ENCODE measurements around the gene THRA. TPM values are rescaled to one million over a fixed set of nuclear protein-coding genes. Genes with fewer than 3 reads are reported as not detected.

THRA gene
- total and polyA plus RNA-seq, 9 of the 15 experiments (the other 6 are each of a cell fraction or from before 2014, with no cell fraction given), result 0.34 to 23.4 (median 12.7) TPM

- no peak for TF ChIP-seq ZNF512 (tag; IDR thresholded peaks at IDR 0.05)
- no peak for TF ChIP-seq NFXL1 (CRISPR knock-in tag; IDR thresholded peaks at IDR 0.05)
- no peak for TF ChIP-seq RBM39 (optimal IDR thresholded peaks at IDR 0.05; ENCODE audit: low read depth, low read length)
- TF ChIP-seq PRDM10 (IDR thresholded peaks at IDR 0.05; ENCODE audit: partially characterized antibody), result peak; percentile 54
- TF ChIP-seq ARID4B (CRISPR knock-in tag; IDR thresholded peaks at IDR 0.05), result peak; percentile 21
- TF ChIP-seq NFRKB (IDR thresholded peaks at IDR 0.05; ENCODE audit: low read depth), result no peak
- TF ChIP-seq IRF2 (CRISPR knock-in tag; IDR thresholded peaks at IDR 0.05), result no peak
- TF ChIP-seq BRD9 (IDR thresholded peaks at IDR 0.05; ENCODE audit: low read depth, partially characterized antibody), result peak; percentile 67
- no peak for TF ChIP-seq ZBTB8A (IDR thresholded peaks at IDR 0.05; ENCODE audit: partially characterized antibody)
- TF ChIP-seq NR4A1 (CRISPR knock-in tag; IDR thresholded peaks at IDR 0.05), result no peak
- TF ChIP-seq NR4A1 (tag; IDR thresholded peaks at IDR 0.05), result no peak
- no peak for TF ChIP-seq RBM25 (IDR thresholded peaks at IDR 0.05; ENCODE audit: low read depth, low read length, severe bottlenecking)
- TF ChIP-seq PHF8 (IDR thresholded peaks at IDR 0.05; ENCODE audit: borderline replicate concordance, low read length), result peak; percentile 51; the same call in 1 of the 2 replicates
- no peak; the same call in 1 of the 2 replicates for TF ChIP-seq CREB1 (IDR thresholded peaks at IDR 0.05)
- no peak for TF ChIP-seq CREB1 (CRISPR knock-in tag; IDR thresholded peaks at IDR 0.05)
- TF ChIP-seq EGR1 (conservative IDR thresholded peaks at IDR 0.05), result peak; percentile 89
- no peak for TF ChIP-seq FUS (optimal IDR thresholded peaks at IDR 0.05; ENCODE audit: low read depth, low read length)
- TF ChIP-seq L3MBTL2 (IDR thresholded peaks at IDR 0.05), result peak; percentile 99
- peak; percentile 90 for TF ChIP-seq USF2 (CRISPR knock-in tag; IDR thresholded peaks at IDR 0.05)
Observed at GRCh38 chr17:40100669-40101366, 38.1 kb downstream of the THRA start (continued).

All from K562 (cell line).